Right kidney (tissue), 1 donor: ENCODE results near the gene KIF21B.
"Not testable (repeated sequence)": the region's sequence is repeated elsewhere in the genome, so short reads cannot be mapped to it uniquely, and the experiment has no call there.

Experiments
- DNase-seq: peaks from one replicate; pipeline ENCODE4 v3.0.0-alpha.2; 2016

Gene KIF21B

DNA sequence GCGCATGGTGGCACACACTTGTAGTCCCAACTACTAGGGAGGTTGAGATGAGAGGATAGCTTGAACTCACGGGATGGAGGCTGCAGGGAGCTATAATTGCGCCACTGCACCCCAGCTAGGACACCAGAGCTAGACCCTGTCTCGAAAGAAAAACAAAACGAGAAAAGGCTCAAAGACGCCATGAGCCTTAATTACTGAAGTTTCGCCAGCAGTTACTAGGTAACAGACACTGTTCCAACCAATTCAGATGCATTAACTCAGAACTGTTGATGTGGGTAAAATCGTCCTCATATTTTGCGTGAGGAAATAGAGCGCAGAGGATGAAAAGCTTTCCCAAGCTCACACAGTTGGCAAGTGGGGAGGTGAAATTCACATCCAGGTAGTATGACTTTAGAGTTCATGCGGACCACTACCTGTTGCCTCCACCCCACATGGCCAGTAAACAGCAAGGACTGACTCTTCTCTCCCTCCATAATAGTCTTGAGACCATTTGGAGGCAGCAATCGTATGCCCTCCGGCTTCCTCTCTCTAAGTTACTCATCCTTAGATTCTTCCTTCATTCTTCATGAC, 88.8 kb downstream of the KIF21B start:
- DNase-seq = no peak

DNA sequence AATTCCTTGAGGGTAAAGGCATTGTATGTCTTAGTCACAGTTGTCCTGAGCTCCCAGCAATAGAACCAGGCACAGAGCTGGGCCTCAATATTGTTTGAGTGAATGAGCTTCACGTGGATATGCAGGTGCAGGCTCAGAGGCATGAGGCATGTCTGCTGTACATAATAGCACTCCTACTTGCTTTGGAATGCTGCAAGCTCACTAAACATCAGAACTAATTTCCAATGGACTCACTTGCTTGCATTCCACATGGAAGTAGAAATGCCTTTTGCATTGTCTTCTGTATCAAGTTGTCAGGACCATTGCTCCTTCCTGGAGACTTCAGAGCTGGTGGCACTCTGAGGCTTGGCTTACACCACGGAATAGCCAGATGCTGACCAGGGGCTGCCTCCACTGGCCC, 91.7 kb downstream of the KIF21B start:
- DNase-seq = no peak

- DNase-seq = not testable (repeated sequence)
Observed at GRCh38 chr1:200930285-200930684, 93.2 kb downstream of the KIF21B start.

- DNase-seq = no peak
Observed at GRCh38 chr1:200929530-200930278, 93.8 kb downstream of the KIF21B start.

DNA sequence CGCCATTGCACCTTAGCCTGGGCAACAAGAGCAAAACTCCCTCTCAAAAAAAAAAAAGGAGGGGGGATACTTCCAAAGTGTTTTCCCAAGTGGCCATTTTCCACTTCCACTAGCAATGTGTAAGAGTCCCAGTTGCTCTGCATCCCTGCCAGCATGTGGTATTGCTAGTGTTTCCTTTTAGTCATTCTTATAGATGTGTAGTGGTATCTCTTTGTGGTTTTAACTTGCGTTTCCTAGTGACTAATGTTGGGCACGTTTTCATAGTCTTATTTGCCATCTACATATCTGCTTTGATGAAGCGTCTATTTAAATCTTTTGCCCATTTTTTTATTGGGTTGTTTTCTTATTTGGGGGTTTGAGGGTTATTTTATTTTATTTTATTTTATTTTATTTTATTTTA, 97.7 kb downstream of the KIF21B start:
- no peak for DNase-seq

DNA sequence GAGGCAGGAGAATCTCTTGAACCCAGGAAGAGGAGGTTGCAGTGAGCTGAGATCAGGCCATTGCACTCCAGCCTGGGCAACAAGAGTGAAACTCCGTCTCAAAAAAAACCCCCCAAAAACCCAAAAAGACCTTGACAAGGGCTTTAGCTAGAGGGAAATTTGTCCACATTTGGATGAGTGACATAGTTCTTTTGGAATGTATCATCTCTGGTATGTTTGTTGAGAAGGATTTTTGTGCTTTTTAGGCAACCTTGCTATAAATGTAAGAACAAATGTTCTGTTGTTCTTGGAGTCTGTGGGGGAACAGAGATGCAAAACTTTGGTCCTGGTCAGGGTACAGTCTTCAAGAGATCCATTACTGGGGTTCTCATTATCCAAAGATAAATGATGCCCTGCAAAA, 99.9 kb downstream of the KIF21B start:
- no peak for DNase-seq

GRCh38 chr1:200922406-200922805, 101.1 kb downstream of the KIF21B start:
- no peak for DNase-seq

DNA sequence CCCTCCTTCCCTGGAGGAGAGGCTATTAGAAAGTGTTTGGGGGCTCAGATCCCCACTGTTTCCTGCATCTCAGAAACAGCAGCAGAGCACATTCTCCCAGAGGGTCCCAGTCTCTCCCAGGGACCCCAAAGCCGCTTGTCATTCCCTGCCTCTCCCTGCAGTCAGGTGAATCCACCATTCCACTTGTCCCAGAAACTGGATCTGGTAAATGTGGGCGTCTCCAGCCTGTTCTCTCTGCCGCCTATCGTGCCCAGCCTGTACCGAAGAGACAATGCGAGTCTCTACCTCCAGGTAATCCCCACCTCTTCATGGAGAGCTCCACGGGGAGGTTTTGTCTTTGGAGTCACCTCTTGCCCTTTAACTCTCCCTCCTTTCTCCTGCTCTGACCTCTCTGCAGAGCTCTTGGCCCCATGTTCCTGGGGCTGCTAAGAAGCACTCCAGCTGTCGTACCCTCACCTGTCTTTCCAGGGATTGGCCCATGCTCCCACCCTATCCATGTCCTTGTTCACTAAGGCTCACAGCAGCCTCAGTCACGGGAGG, 101.9 kb downstream of the KIF21B start:
- DNase-seq = no peak
